AG09319 (cell line): Measurements from ENCODE around the gene CROCC2.

Source experiments
- DNase-seq: peaks from one replicate; pipeline ENCODE4 v3.0.0-alpha.2; 2010; ENCODE audit warnings: low read depth; ENCODE audit errors: extremely low read depth
- CTCF ChIP-seq: IDR thresholded peaks from 2 replicates; pipeline ENCODE4 v1.5.1; 2011; ENCODE audit warnings: low read depth, mild to moderate bottlenecking, inconsistent platforms, low read length, moderate library complexity

CROCC2 gene

GRCh38 chr2:240895656-240896388 is 10.3 kb upstream of the CROCC2 start, which contains the start of gene MAB21L4:
Gene MAB21L4 (minus strand): TSS chr2:240896156. CDS start chr2:240895997, 159 bp downstream.
- DNase-seq: no peak
- TF ChIP-seq CTCF: no peak

GRCh38 chr2:240896394-240896793 is 9.7 kb upstream of the CROCC2 start:
- no peak for DNase-seq
- TF ChIP-seq CTCF: no peak

- DNase-seq: no peak
- TF ChIP-seq CTCF: no peak
These were observed 9.1 kb upstream of the CROCC2 start for GRCh38 chr2:240896871-240897692.

- no peak for TF ChIP-seq CTCF
- DNase-seq: no peak
These were observed 7.9 kb upstream of the CROCC2 start for GRCh38 chr2:240898108-240898730.

GRCh38 chr2:240898731-240899467 is 7.2 kb upstream of the CROCC2 start:
- no peak for DNase-seq
- TF ChIP-seq CTCF: no peak

GRCh38 chr2:240899468-240899865 is 6.7 kb upstream of the CROCC2 start:
- TF ChIP-seq CTCF: no peak
- DNase-seq: no peak
